ENCODE measurements around the gene ELAPOR1. TPM values are rescaled to one million over a fixed set of nuclear protein-coding genes. Genes with fewer than 3 reads are reported as not detected.

The ELAPOR1 gene, protein sequence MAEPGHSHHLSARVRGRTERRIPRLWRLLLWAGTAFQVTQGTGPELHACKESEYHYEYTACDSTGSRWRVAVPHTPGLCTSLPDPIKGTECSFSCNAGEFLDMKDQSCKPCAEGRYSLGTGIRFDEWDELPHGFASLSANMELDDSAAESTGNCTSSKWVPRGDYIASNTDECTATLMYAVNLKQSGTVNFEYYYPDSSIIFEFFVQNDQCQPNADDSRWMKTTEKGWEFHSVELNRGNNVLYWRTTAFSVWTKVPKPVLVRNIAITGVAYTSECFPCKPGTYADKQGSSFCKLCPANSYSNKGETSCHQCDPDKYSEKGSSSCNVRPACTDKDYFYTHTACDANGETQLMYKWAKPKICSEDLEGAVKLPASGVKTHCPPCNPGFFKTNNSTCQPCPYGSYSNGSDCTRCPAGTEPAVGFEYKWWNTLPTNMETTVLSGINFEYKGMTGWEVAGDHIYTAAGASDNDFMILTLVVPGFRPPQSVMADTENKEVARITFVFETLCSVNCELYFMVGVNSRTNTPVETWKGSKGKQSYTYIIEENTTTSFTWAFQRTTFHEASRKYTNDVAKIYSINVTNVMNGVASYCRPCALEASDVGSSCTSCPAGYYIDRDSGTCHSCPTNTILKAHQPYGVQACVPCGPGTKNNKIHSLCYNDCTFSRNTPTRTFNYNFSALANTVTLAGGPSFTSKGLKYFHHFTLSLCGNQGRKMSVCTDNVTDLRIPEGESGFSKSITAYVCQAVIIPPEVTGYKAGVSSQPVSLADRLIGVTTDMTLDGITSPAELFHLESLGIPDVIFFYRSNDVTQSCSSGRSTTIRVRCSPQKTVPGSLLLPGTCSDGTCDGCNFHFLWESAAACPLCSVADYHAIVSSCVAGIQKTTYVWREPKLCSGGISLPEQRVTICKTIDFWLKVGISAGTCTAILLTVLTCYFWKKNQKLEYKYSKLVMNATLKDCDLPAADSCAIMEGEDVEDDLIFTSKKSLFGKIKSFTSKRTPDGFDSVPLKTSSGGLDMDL
- 100 to 1,000 TPM in 2 of 5 donors, 10 to 100 TPM in 3; 56.8 to 185 (median 84.3) TPM for total RNA-seq
- polyA plus RNA-seq, result 10 to 100 TPM; 25.5 to 47.7 (median 35.1) TPM
- long read RNA-seq, donor 1, result 0 reads
- long read RNA-seq, donor 2, result 0 reads
- long read RNA-seq, donor 3, partial matches to known transcripts, result 23 of 24 reads
- long read RNA-seq, donor 3, other reads (novel, unspliced or antisense), result 0 of 24 reads
- long read RNA-seq, donor 4, result 0 reads
- long read RNA-seq, donor 5, partial matches to known transcripts, result 22 of 24 reads
- long read RNA-seq, donor 5, other reads (novel, unspliced or antisense), result 0 of 24 reads
- long read RNA-seq, donor 6, result 0 reads
- long read RNA-seq, donor 7, full-length matches to known transcripts, result 1 of 6 reads
- long read RNA-seq, donor 7, partial matches to known transcripts, result 5 of 6 reads
- long read RNA-seq, donor 7, other reads (novel, unspliced or antisense), result 0 of 6 reads
- long read RNA-seq, donor 8, full-length matches to known transcripts, result 8 of 47 reads
- long read RNA-seq, donor 8, partial matches to known transcripts, result 39 of 47 reads
- long read RNA-seq, donor 8, other reads (novel, unspliced or antisense), result 0 of 47 reads
- long read RNA-seq, donor 9, full-length matches to known transcripts, result 2 of 19 reads
- long read RNA-seq, donor 9, partial matches to known transcripts, result 17 of 19 reads
- long read RNA-seq, donor 9, other reads (novel, unspliced or antisense), result 0 of 19 reads
- long read RNA-seq, donor 10, result 0 reads

DNA sequence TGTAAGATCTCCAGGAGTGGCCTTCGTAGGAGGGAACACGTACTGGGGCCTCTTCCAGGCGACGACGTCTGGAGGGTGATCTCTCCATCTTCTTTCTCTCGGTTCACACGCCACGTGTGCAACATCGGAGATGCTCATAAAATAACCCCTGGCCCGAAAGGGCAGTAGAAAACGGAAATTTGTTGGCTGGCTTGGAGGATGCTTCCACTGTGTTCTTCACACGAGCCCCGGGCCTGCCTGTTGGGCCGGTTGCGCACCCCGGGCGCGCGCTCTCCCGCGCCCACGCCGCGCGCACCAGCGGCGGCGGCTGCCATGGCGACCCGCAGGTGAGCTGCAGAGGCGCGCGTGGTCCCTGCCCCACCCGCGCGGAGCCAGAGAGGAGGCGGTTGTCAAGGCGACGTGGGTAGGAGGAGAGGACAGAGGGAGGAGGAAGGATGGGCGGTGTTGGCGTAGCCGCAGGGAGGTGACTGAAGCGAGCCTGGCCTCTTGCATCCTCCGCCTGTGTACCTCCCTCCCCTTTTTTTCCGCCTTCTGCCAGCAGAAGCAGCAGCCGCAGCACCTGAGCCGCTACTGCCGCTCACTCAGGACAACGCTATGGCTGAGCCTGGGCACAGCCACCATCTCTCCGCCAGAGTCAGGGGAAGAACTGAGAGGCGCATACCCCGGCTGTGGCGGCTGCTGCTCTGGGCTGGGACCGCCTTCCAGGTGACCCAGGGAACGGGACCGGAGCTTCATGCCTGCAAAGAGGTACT, at the start of gene ELAPOR1:
Gene ELAPOR1 (plus strand): TSS at position 526 of the 752 bp plus-strand sequence. CDS start 69 bp downstream, at position 595.
- Histone ChIP-seq H3K4me1 (peaks cover 18 to 47% (median 32%) of the 10 kb centered on the region in 4 donors), H3K36me3 (no peaks in the 10 kb centered on the region), H3K27me3 (peaks cover 6 to 36% (median 7%) of the 10 kb centered on the region in 3 donors), H3K9me3 (no peaks in the 10 kb centered on the region), H3K27ac (peak within 1 kb of the TSS; percentile 69 to 86 (median 78)), H3K4me3 (peak within 1 kb of the TSS; percentile 49 to 72 (median 52))
- peak; percentile 78 to 89 for DNase-seq
- peak in 2 of 3 donors; percentile 52 to 60 for TF ChIP-seq POLR2AphosphoS5 (IDR thresholded peaks at IDR 0.05)
- no peak for TF ChIP-seq POLR2A (IDR thresholded peaks at IDR 0.05)
- intact Hi-C loops (cut with DNase I; ENCODE audit: low total_unique reads), result loop anchor here (10.0 kb wide), 1 partner anchor 81 kb away; no protein-coding TSS in a partner anchor
- 0 to 3% (median 2%) methylated on average over 49 to 56 of the region's 56 CpGs for WGBS, 5 donors

DNA sequence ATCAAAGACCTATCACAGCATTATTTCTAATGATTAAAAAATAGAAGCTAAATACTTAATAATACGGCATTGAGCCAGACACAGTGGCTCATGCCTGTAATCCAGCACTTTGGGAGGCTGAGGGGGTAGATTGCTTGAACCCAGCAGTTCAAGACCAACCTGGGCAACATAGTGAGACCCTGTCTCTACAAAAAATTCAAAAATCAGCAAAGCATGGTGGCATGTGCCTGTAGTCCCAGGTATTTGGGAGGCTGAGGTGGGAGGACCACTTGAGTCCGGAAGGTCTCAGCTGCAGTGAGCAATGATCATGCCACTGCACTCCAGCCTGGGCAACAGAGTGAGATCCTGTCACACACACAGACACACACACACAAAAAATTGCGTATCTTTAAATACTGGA, 48.8 kb upstream of the ELAPOR1 start:
- TF ChIP-seq POLR2AphosphoS5 (IDR thresholded peaks at IDR 0.05), result no peak
- TF ChIP-seq POLR2A (IDR thresholded peaks at IDR 0.05), result no peak
- TF ChIP-seq EP300 (IDR thresholded peaks at IDR 0.05), result no peak
- Histone ChIP-seq H3K27me3 (no peaks in the 10 kb centered on the region), H3K36me3 (peaks cover 18 to 80% (median 76%) of the 10 kb centered on the region in 4 donors), H3K4me3 (no peak overlapping the region), H3K27ac (no peak overlapping the region), H3K4me1 (peaks cover 0 to 9% (median 4%) of the 10 kb centered on the region in 4 donors), H3K9me3 (no peaks in the 10 kb centered on the region)
- intact Hi-C loops (cut with DNase I; ENCODE audit: low total_unique reads), result no loop called here
- DNase-seq, result no peak
- WGBS, 5 donors, result 79 to 100% (median 98%) methylated on average over 3 of the region's 3 CpGs

DNA sequence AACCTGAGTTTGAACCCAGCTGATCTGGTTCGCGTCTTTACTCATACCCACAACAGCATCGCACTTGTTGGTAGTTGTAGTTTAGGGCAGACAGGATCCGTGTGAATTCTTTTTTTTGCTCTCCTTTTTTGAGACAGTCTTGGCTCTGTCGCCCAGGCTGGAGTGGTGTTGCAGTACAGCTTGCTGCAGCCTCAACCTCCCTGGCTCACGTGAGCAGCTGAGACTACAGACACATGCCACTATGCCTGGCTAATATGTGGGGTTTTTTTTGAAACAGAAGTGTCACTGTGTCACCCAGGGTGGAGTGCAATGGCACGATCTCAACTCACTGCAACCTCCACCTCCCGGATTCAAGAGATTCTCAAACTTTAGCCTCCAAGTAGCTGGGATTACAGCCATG, 46.0 kb upstream of the ELAPOR1 start:
- 78 to 90% (median 86%) methylated on average over 8 of the region's 8 CpGs for WGBS, 5 donors
- Histone ChIP-seq H3K36me3 (peaks cover 18 to 90% (median 88%) of the 10 kb centered on the region in 4 donors), H3K4me1 (peaks cover 0 to 13% (median 4%) of the 10 kb centered on the region in 4 donors)

DNA sequence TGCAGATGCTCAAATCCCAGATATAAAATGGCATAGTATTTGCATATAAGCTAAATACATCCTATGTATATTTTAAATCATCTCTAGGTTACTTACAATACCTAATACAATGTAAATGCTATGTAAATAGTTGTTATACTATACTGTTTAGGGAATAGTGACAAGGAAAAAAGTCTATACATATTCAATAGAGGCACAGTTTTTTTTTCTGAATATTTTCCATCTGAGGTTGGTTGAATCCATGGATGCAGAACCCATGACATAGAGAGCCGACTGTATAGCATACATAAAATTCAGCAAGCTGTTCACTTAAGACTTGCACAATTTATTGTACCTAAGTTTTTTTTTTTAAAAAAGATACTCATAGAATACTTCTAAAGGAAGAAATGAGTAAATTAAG, 44.6 kb upstream of the ELAPOR1 start:
- H3K27me3 ChIP-seq, result no peaks in the 10 kb centered on the region
- peaks cover 15 to 86% (median 83%) of the 10 kb centered on the region in 4 donors for H3K36me3 ChIP-seq
- TF ChIP-seq POLR2AphosphoS5 (IDR thresholded peaks at IDR 0.05) (no peak), POLR2A (IDR thresholded peaks at IDR 0.05) (no peak), EP300 (IDR thresholded peaks at IDR 0.05) (no peak)
- TF ChIP-seq, protein P1, sequence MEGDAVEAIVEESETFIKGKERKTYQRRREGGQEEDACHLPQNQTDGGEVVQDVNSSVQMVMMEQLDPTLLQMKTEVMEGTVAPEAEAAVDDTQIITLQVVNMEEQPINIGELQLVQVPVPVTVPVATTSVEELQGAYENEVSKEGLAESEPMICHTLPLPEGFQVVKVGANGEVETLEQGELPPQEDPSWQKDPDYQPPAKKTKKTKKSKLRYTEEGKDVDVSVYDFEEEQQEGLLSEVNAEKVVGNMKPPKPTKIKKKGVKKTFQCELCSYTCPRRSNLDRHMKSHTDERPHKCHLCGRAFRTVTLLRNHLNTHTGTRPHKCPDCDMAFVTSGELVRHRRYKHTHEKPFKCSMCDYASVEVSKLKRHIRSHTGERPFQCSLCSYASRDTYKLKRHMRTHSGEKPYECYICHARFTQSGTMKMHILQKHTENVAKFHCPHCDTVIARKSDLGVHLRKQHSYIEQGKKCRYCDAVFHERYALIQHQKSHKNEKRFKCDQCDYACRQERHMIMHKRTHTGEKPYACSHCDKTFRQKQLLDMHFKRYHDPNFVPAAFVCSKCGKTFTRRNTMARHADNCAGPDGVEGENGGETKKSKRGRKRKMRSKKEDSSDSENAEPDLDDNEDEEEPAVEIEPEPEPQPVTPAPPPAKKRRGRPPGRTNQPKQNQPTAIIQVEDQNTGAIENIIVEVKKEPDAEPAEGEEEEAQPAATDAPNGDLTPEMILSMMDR (IDR thresholded peaks at IDR 0.05), result no peak
- H3K9me3 ChIP-seq, result no peaks in the 10 kb centered on the region
- no peak for DNase-seq
- H3K4me3 ChIP-seq, result no peak overlapping the region
- H3K27ac ChIP-seq, result no peak overlapping the region
- peaks cover 0 to 21% (median 9%) of the 10 kb centered on the region in 4 donors for H3K4me1 ChIP-seq
- intact Hi-C loops (cut with DNase I; ENCODE audit: low total_unique reads), result no loop called here
- 78 to 89% (median 82%) methylated on average over 1 of the region's 1 CpG for WGBS, 5 donors

More for the DNA sequence above, 46.0 kb upstream of the ELAPOR1 start:
- intact Hi-C loops (cut with DNase I; ENCODE audit: low total_unique reads), result no loop called here
- Histone ChIP-seq H3K27me3 (no peaks in the 10 kb centered on the region), H3K27ac (no peak overlapping the region), H3K9me3 (no peaks in the 10 kb centered on the region), H3K4me3 (no peak overlapping the region)
- DNase-seq, result no peak
- TF ChIP-seq POLR2A (IDR thresholded peaks at IDR 0.05) (no peak), POLR2AphosphoS5 (IDR thresholded peaks at IDR 0.05) (no peak), EP300 (IDR thresholded peaks at IDR 0.05) (no peak)
- TF ChIP-seq, protein P1 (IDR thresholded peaks at IDR 0.05), result no peak

Data from stomach (tissue), 19 donors.